Measurements from ENCODE around the gene AHI1.

GRCh38 chr6:135380793-135381192 lies 116.7 kb downstream of the AHI1 start:
- TF ChIP-seq, protein P1, sequence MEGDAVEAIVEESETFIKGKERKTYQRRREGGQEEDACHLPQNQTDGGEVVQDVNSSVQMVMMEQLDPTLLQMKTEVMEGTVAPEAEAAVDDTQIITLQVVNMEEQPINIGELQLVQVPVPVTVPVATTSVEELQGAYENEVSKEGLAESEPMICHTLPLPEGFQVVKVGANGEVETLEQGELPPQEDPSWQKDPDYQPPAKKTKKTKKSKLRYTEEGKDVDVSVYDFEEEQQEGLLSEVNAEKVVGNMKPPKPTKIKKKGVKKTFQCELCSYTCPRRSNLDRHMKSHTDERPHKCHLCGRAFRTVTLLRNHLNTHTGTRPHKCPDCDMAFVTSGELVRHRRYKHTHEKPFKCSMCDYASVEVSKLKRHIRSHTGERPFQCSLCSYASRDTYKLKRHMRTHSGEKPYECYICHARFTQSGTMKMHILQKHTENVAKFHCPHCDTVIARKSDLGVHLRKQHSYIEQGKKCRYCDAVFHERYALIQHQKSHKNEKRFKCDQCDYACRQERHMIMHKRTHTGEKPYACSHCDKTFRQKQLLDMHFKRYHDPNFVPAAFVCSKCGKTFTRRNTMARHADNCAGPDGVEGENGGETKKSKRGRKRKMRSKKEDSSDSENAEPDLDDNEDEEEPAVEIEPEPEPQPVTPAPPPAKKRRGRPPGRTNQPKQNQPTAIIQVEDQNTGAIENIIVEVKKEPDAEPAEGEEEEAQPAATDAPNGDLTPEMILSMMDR (IDR thresholded peaks at IDR 0.05; ENCODE audit: insufficient read depth, low read depth, low read length) = no peak
- no peak for TF ChIP-seq EZH2 (IDR thresholded peaks at IDR 0.05; ENCODE audit: insufficient read depth, low read length)

Measured in astrocyte (in vitro differentiated cells and primary cell).